WTC11 (cell line): Measurements from ENCODE around the gene ATG4C. TPM values are rescaled to one million over a fixed set of nuclear protein-coding genes. Genes with fewer than 3 reads are reported as not detected.

Experiments
- ATAC-seq: fragments of 200-7000 bp; cut with Tn5 transposase; 2 replicates; pipeline ENCODE4 v1.10.0; 2021; ENCODE audit warnings: mild to moderate bottlenecking, moderate library complexity
- CTCF ChIA-PET: fragments of 300-600 bp; sonication (Branson Sonifier 250); formaldehyde crosslinking; loops from one replicate; lab custom pipeline; 2021; ENCODE audit warnings: antibody characterized with exemption; lab: Charles Lee
- POLR2A ChIA-PET: fragments of 350-600 bp; sonication (Branson Sonifier 250); formaldehyde crosslinking; loops from one replicate; lab custom pipeline; 2021; ENCODE audit warnings: antibody characterized with exemption; lab: Charles Lee
- DNase-seq: peaks from one replicate; pipeline ENCODE4 v3.0.0; 2021; ENCODE audit warnings: low spot score
- H3K27ac Mint-ChIP-seq: 2 replicates; pipeline ENCODE4 v1.8.0; 2021; ENCODE audit warnings: mixed read lengths
- H3K27me3 Mint-ChIP-seq: 2 replicates; pipeline ENCODE4 v1.8.0; 2021; ENCODE audit warnings: low read depth, mild to moderate bottlenecking, moderate library complexity, mixed read lengths
- H3K36me3 Mint-ChIP-seq: 2 replicates; pipeline ENCODE4 v1.8.0; 2021; ENCODE audit warnings: mixed read lengths
- H3K4me1 Mint-ChIP-seq: 2 replicates; pipeline ENCODE4 v1.8.0; 2022; ENCODE audit warnings: mixed read lengths
- H3K4me3 Mint-ChIP-seq: 2 replicates; pipeline ENCODE4 v1.8.0; 2021; ENCODE audit warnings: mild to moderate bottlenecking, moderate library complexity, mixed read lengths
- H3K9me3 Mint-ChIP-seq: 2 replicates; pipeline ENCODE4 v1.8.0; 2021; ENCODE audit warnings: mixed read lengths
- AFF4 ChIP-seq: sonication (generic); formaldehyde crosslinking; IDR thresholded peaks from 2 replicates; pipeline ENCODE4 v1.8.1; 2023; ENCODE audit warnings: mild to moderate bottlenecking, missing genetic modification reagents, borderline replicate concordance
- ATF1 ChIP-seq: sonication (generic); formaldehyde crosslinking; IDR thresholded peaks from 2 replicates; pipeline ENCODE4 v1.8.1; 2023; ENCODE audit warnings: mild to moderate bottlenecking, moderate library complexity, missing genetic modification reagents
- ATF2 ChIP-seq: sonication (generic); formaldehyde crosslinking; IDR thresholded peaks from 2 replicates; pipeline ENCODE4 v1.8.1; 2022; ENCODE audit warnings: low read depth, missing genetic modification reagents, borderline replicate concordance
- ATF6 ChIP-seq: sonication (generic); formaldehyde crosslinking; IDR thresholded peaks from 2 replicates; pipeline ENCODE4 v1.8.1; 2023; ENCODE audit warnings: mild to moderate bottlenecking, missing genetic modification reagents
- E2F1 ChIP-seq: sonication (generic); formaldehyde crosslinking; IDR thresholded peaks from 2 replicates; pipeline ENCODE4 v1.8.0; 2022; ENCODE audit warnings: mild to moderate bottlenecking, missing genetic modification reagents
- ELF4 ChIP-seq: sonication (generic); formaldehyde crosslinking; IDR thresholded peaks from 2 replicates; pipeline ENCODE4 v1.8.1; 2022; ENCODE audit warnings: low read depth, mild to moderate bottlenecking, moderate library complexity, missing genetic modification reagents
- MXD4 ChIP-seq: fragments of 250-450 bp; sonication (Bioruptor Pico); IDR thresholded peaks from 2 replicates; pipeline ENCODE4 v1.8.0; 2021; ENCODE audit warnings: mild to moderate bottlenecking, moderate library complexity, borderline replicate concordance
- NR2C2 ChIP-seq: sonication (generic); formaldehyde crosslinking; IDR thresholded peaks from 2 replicates; pipeline ENCODE4 v1.8.0; 2022; ENCODE audit warnings: mild to moderate bottlenecking, missing genetic modification reagents
- RELA ChIP-seq: sonication (generic); formaldehyde crosslinking; IDR thresholded peaks from 2 replicates; pipeline ENCODE4 v1.8.1; 2022; ENCODE audit warnings: missing genetic modification reagents, mild to moderate bottlenecking, borderline replicate concordance
- SMAD4 ChIP-seq: sonication (generic); formaldehyde crosslinking; IDR thresholded peaks from 2 replicates; pipeline ENCODE4 v1.8.0; 2022; ENCODE audit warnings: mild to moderate bottlenecking, missing genetic modification reagents
- total RNA-seq: library from RNA; stranded (reverse); gene quantifications from 3 replicates; pipeline ENCODE4 v1.2.3, GENCODE V29; 2021
- TF ChIP-seq, protein P1 (sequence below): sonication (generic); formaldehyde crosslinking; conservative IDR thresholded peaks from 2 replicates; pipeline ENCODE4 v1.8.1; 2023; ENCODE audit warnings: mild to moderate bottlenecking, low read depth, missing genetic modification reagents, moderate library complexity
- TF ChIP-seq, protein P2 (sequence below): fragments of 250-450 bp; sonication (Bioruptor Pico); IDR thresholded peaks from 2 replicates; pipeline ENCODE4 v1.9.0; 2021; ENCODE audit warnings: mild to moderate bottlenecking

Gene ATG4C
- total RNA-seq, 1 experiment from 2014 or later, result 16.6 TPM

GRCh38 chr1:62887799-62888507, 104.0 kb downstream of the ATG4C start (continued):
- TF ChIP-seq MXD4 (CRISPR knock-in tag) (no peak), AFF4 (CRISPR knock-in tag) (no peak), SMAD4 (CRISPR knock-in tag) (no peak), E2F1 (CRISPR knock-in tag) (no peak)
- TF ChIP-seq, protein P1, sequence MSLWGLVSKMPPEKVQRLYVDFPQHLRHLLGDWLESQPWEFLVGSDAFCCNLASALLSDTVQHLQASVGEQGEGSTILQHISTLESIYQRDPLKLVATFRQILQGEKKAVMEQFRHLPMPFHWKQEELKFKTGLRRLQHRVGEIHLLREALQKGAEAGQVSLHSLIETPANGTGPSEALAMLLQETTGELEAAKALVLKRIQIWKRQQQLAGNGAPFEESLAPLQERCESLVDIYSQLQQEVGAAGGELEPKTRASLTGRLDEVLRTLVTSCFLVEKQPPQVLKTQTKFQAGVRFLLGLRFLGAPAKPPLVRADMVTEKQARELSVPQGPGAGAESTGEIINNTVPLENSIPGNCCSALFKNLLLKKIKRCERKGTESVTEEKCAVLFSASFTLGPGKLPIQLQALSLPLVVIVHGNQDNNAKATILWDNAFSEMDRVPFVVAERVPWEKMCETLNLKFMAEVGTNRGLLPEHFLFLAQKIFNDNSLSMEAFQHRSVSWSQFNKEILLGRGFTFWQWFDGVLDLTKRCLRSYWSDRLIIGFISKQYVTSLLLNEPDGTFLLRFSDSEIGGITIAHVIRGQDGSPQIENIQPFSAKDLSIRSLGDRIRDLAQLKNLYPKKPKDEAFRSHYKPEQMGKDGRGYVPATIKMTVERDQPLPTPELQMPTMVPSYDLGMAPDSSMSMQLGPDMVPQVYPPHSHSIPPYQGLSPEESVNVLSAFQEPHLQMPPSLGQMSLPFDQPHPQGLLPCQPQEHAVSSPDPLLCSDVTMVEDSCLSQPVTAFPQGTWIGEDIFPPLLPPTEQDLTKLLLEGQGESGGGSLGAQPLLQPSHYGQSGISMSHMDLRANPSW, result no peak
- TF ChIP-seq, all 79 proteins: peak for 0

DNA sequence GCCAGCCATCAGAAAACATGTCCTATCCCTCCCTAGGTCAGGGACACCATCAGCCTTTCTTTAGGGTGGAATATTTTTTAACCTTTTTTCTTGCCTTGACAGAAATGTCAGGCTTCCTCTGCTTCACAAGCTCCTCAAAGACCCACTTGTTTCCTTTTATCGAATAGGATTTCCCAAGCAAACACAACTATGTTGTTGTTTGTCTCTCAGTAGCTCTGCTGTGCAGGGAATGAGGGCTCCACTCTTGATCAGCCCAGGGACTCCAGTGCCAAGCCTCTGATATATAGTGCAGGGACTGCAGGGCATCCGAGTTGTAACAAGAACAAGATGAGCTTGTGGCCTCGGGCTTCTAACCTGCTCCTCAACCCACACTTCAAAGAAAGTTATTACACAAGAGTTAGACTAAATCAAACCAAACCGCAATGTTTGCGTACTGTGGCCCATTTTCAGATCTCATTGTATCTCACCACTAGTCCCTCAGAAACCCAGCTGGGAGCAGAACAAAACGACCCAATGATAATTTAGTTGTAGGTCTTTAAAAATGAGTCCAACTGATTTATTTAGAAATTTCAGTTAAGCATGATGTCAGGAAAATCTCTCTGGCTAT, 108.1 kb downstream of the ATG4C start:
- no peak overlapping the region for H3K27ac Mint-ChIP-seq
- H3K4me3 Mint-ChIP-seq, result no peak overlapping the region
- H3K36me3 Mint-ChIP-seq, result no peaks in the 10 kb centered on the region
- H3K9me3 Mint-ChIP-seq, result 0 out of 2 replicates have a peak, but pooled peaks cover 3% of the 10 kb centered on the region
- H3K27me3 Mint-ChIP-seq, result no peaks in the 10 kb centered on the region; the same call in 1 of the 2 replicates
- DNase-seq (no peak), ATAC-seq (no peak)
- ChIA-PET CTCF (interaction anchor here (0.7 to 2.8 kb wide), 2 partner anchors 14 to 36 kb away, joined by 3 to 20 read pairs; no protein-coding TSS in a partner anchor), POLR2A (no interaction called here)
- H3K4me1 Mint-ChIP-seq, result peaks cover 7% of the 10 kb centered on the region
- TF ChIP-seq ATF2 (no peak), ELF4 (no peak), ATF1 (no peak), NR2C2 (no peak)

- TF ChIP-seq RELA (CRISPR knock-in tag), result no peak
- TF ChIP-seq ATF6, result no peak
- TF ChIP-seq, protein P2, sequence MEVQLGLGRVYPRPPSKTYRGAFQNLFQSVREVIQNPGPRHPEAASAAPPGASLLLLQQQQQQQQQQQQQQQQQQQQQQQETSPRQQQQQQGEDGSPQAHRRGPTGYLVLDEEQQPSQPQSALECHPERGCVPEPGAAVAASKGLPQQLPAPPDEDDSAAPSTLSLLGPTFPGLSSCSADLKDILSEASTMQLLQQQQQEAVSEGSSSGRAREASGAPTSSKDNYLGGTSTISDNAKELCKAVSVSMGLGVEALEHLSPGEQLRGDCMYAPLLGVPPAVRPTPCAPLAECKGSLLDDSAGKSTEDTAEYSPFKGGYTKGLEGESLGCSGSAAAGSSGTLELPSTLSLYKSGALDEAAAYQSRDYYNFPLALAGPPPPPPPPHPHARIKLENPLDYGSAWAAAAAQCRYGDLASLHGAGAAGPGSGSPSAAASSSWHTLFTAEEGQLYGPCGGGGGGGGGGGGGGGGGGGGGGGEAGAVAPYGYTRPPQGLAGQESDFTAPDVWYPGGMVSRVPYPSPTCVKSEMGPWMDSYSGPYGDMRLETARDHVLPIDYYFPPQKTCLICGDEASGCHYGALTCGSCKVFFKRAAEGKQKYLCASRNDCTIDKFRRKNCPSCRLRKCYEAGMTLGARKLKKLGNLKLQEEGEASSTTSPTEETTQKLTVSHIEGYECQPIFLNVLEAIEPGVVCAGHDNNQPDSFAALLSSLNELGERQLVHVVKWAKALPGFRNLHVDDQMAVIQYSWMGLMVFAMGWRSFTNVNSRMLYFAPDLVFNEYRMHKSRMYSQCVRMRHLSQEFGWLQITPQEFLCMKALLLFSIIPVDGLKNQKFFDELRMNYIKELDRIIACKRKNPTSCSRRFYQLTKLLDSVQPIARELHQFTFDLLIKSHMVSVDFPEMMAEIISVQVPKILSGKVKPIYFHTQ (CRISPR knock-in tag), result no peak
- no peaks in the 10 kb centered on the region for H3K9me3 Mint-ChIP-seq
- DNase-seq, result no peak
- no peak overlapping the region for H3K27ac Mint-ChIP-seq
- no peaks in the 10 kb centered on the region for H3K27me3 Mint-ChIP-seq
- H3K36me3 Mint-ChIP-seq, result no peaks in the 10 kb centered on the region
- H3K4me3 Mint-ChIP-seq, result no peak overlapping the region
- ATAC-seq, result no peak
- CTCF ChIA-PET, result interaction anchor here (4.6 kb wide), 1 partner anchor 8 kb away, joined by 34 read pairs; no protein-coding TSS in a partner anchor
- H3K4me1 Mint-ChIP-seq, result 0 out of 2 replicates have a peak, but pooled peaks cover 2% of the 10 kb centered on the region
- POLR2A ChIA-PET, result no interaction called here
These were observed 113.9 kb downstream of the ATG4C start for GRCh38 chr1:62897788-62898187.
